HG03575 (cell line): ENCODE measurements around the gene AP3M1.
A peak's percentile ranks its signal among the peaks of the same experiment; 100 is the strongest.

Experiments used
- ATAC-seq: cut with Tn5 transposase; IDR thresholded peaks from one replicate; pipeline ENCODE4 v1.9.1; 2021; ENCODE audit not compliant: unreplicated experiment, insufficient number of reproducible peaks, low FRiP score; ENCODE audit errors: extremely low read depth

The AP3M1 gene

GRCh38 chr10:74121368-74121767 is 29.3 kb downstream of the AP3M1 start:
- ATAC-seq = no peak

GRCh38 chr10:74120911-74121310 is 29.7 kb downstream of the AP3M1 start:
- ATAC-seq = no peak

- no peak for ATAC-seq
Observed at GRCh38 chr10:74118804-74119203, 31.8 kb downstream of the AP3M1 start.

GRCh38 chr10:74117738-74118137 is 32.9 kb downstream of the AP3M1 start:
- ATAC-seq = no peak

GRCh38 chr10:74114041-74114448 is 36.6 kb downstream of the AP3M1 start:
- ATAC-seq = no peak

- ATAC-seq = no peak
Observed at GRCh38 chr10:74113546-74113945, 37.1 kb downstream of the AP3M1 start.

GRCh38 chr10:74111799-74112198 is 38.8 kb downstream of the AP3M1 start:
- ATAC-seq = no peak

GRCh38 chr10:74110120-74110519 is 40.5 kb downstream of the AP3M1 start:
- no peak for ATAC-seq

GRCh38 chr10:74109452-74109851 is 41.2 kb downstream of the AP3M1 start:
- ATAC-seq = no peak

GRCh38 chr10:74107391-74107790 is 43.2 kb downstream of the AP3M1 start:
- no peak for ATAC-seq

GRCh38 chr10:74104996-74105395 is 45.6 kb downstream of the AP3M1 start:
- no peak for ATAC-seq

GRCh38 chr10:74104480-74104879 is 46.1 kb downstream of the AP3M1 start:
- no peak for ATAC-seq

GRCh38 chr10:74103560-74104258 is 46.9 kb downstream of the AP3M1 start:
- ATAC-seq = no peak

- no peak for ATAC-seq
Observed at GRCh38 chr10:74099836-74100235, 50.8 kb downstream of the AP3M1 start.

- no peak for ATAC-seq
Observed at GRCh38 chr10:74099420-74099819, 51.2 kb downstream of the AP3M1 start.

- ATAC-seq = no peak
Observed at GRCh38 chr10:74097776-74098175, 52.9 kb downstream of the AP3M1 start.

GRCh38 chr10:74096777-74097176 is 53.9 kb downstream of the AP3M1 start:
- peak; percentile 57 for ATAC-seq

GRCh38 chr10:74094231-74094630 is 56.4 kb downstream of the AP3M1 start:
- no peak for ATAC-seq

- ATAC-seq = no peak
Observed at GRCh38 chr10:74093530-74094164, 57.0 kb downstream of the AP3M1 start.

- ATAC-seq = no peak
Observed at GRCh38 chr10:74092372-74092771, 58.3 kb downstream of the AP3M1 start.

GRCh38 chr10:74088722-74089121 is 61.9 kb downstream of the AP3M1 start:
- ATAC-seq = no peak
